GM12878 (cell line): ENCODE measurements around the gene GRK2. TPM values are rescaled to one million over a fixed set of nuclear protein-coding genes. Genes with fewer than 3 reads are reported as not detected.

Experiments used
- ATAC-seq: fragments of 200-7000 bp; cut with Tn5 transposase; 3 replicates; pipeline ENCODE4 v1.9.1; 2020; ENCODE audit warnings: mild to moderate bottlenecking, moderate library complexity
- BruUV-seq: library from RNA; stranded (reverse); fragments of 400-500 nt; replicated peaks from 2 replicates; lab custom pipeline; 2021; lab: Mats Ljungman, UMichigan
- CTCF ChIA-PET: fragments of 300-600 bp; sonication (Branson Sonifier 250); formaldehyde crosslinking; extraction: SDS; loops from one replicate; lab custom pipeline; 2021; ENCODE audit warnings: inconsistent platforms; lab: Yijun Ruan, JAX
- POLR2A ChIA-PET: fragments of 350-600 bp; formaldehyde crosslinking; extraction: SDS; loops from one replicate; lab custom pipeline; 2021; ENCODE audit warnings: inconsistent platforms; lab: Charles Lee
- RAD21 ChIA-PET: fragments of 300-600 bp; sonication (Branson Sonifier 250); formaldehyde crosslinking; loops from one replicate; lab custom pipeline; 2023; ENCODE audit warnings: antibody characterized with exemption; ENCODE audit not compliant: unreplicated experiment; lab: Charles Lee
- SMC1A ChIA-PET: fragments of 300-600 bp; sonication (Branson Sonifier 250); formaldehyde crosslinking; loops from one replicate; lab custom pipeline; 2023; ENCODE audit not compliant: unreplicated experiment, uncharacterized antibody; lab: Charles Lee
- DNase-seq: peaks from one replicate; pipeline ENCODE4 v3.0.0-alpha.2; 2011; ENCODE audit warnings: low read depth, low spot score
- FAIRE-seq: peaks from 3 replicates; lab custom pipeline; 2011; peaks lifted over from hg19 to GRCh38; lab: Jason Lieb, UNC
- H2AFZ ChIP-seq: 2 replicates; pipeline ENCODE4 v1.6.0; 2011; ENCODE audit warnings: low read depth, low read length, control low read depth; ENCODE audit not compliant: control insufficient read depth
- H3K27ac ChIP-seq: 2 replicates; pipeline ENCODE4 v1.5.1; 2011; ENCODE audit warnings: control low read depth; ENCODE audit not compliant: control insufficient read depth, insufficient read depth
- H3K27me3 ChIP-seq, 2 experiments: replicated peaks in 1 of 2; 2 replicates each; pipeline versions ENCODE4 v1.6.0 to v1.6.1; 2011; ENCODE audit warnings: low read length in 1 of 2; ENCODE audit not compliant: control insufficient read depth in 2 of 2, insufficient read depth in 2 of 2
- H3K36me3 ChIP-seq, 2 experiments: 2 replicates each; pipeline ENCODE4 v1.5.1; 2011; ENCODE audit warnings: low read length in 1 of 2; ENCODE audit not compliant: control insufficient read depth in 2 of 2, insufficient read depth in 2 of 2
- H3K4me1 ChIP-seq: 2 replicates; pipeline ENCODE4 v1.6.1; 2011; ENCODE audit warnings: mild to moderate bottlenecking, low read length, moderate library complexity, mixed read lengths; ENCODE audit not compliant: control insufficient read depth, insufficient read depth
- H3K4me2 ChIP-seq: 2 replicates; pipeline ENCODE4 v1.6.0; 2011; ENCODE audit warnings: control low read depth; ENCODE audit not compliant: control insufficient read depth, insufficient read depth
- H3K4me3 ChIP-seq: fragments of 200-600 bp; sonication (generic); 2 replicates; pipeline ENCODE4 v1.5.1; 2016
- H3K79me2 ChIP-seq: 2 replicates; pipeline ENCODE4 v1.6.0; 2011; ENCODE audit warnings: low read length; ENCODE audit not compliant: control insufficient read depth, insufficient read depth
- H3K9ac ChIP-seq: 2 replicates; pipeline ENCODE4 v1.8.0; 2011; ENCODE audit warnings: low read length, control low read depth, mixed read lengths; ENCODE audit not compliant: control insufficient read depth, insufficient read depth
- H3K9me3 ChIP-seq: replicated peaks from 3 replicates; pipeline ENCODE4 v1.5.1; 2011; ENCODE audit warnings: mild to moderate bottlenecking, low read length; ENCODE audit not compliant: control insufficient read depth, insufficient read depth
- H4K20me1 ChIP-seq: 2 replicates; pipeline ENCODE4 v1.6.0; 2011; ENCODE audit not compliant: control insufficient read depth, insufficient read depth
- CEBPB ChIP-seq, 2 experiments: fragments of 150-350 bp in 1 of 2; IDR thresholded peaks; 2 replicates each; pipeline ENCODE4 v1.6.1; 2012 to 2014; ENCODE audit warnings: low read depth in 2 of 2, low read length in 2 of 2, borderline replicate concordance in 1 of 2, inconsistent platforms in 1 of 2
- STAT3 ChIP-seq: IDR thresholded peaks from 2 replicates; pipeline ENCODE4 v1.6.1; 2011; ENCODE audit warnings: low read depth, low read length, improper control_type of control experiment
- ZBTB4 ChIP-seq: fragments of 450-650 bp; formaldehyde crosslinking; IDR thresholded peaks from 2 replicates; pipeline ENCODE4 v1.4.0; 2022; ENCODE audit warnings: mild to moderate bottlenecking, moderate library complexity
- WGBS: methylation state at CpG from one replicate; pipeline ENCODE4 v1.1.6; 2016; ENCODE audit warnings: low lambda C conversion rate; ENCODE audit not compliant: insufficient replicate concordance, insufficient coverage; ENCODE audit errors: missing lambda C conversion rate; 5-methylcytosine and 5-hydroxymethylcytosine counted together
- in situ Hi-C: fragments of 300-500 bp; cut with MboI; formaldehyde crosslinking; loops from 9 replicates; pipeline ENCODE4 v1.14.3; 2018; ENCODE audit warnings: mixed read lengths
- intact Hi-C: fragments of 100-400 bp; cut with micrococcal nuclease; formaldehyde crosslinking; loops from one replicate; pipeline ENCODE4 v1.14.2; 2022; ENCODE audit not compliant: unreplicated experiment
- polyA plus RNA-seq, 11 experiments: library from polyadenylated mRNA; depleted of rRNA in 4 of 11; unstranded in 6 of 11; stranded (reverse) in 5 of 11; fragments of >200 nt; fragmentation: Nextera tagmentation in 4 of 11; fragmentation: Illumina TruSeq in 1 of 11; extraction: Ambion mirVana in 4 of 11; extraction: Trizol in 1 of 11; gene quantifications; 1 replicate in 1 of 11; 2 replicates in 10 of 11; pipeline versions ENCODE4 v1.2.1 to v1.2.3, GENCODE V29; 2011 to 2016; ENCODE audit warnings: inconsistent platforms in 2 of 11, missing spikeins in 2 of 11, low read depth in 1 of 11
- total RNA-seq, 4 experiments: library from RNA; depleted of rRNA in 3 of 4; stranded (reverse); fragments of >200 nt in 3 of 4; fragmentation: Illumina TruSeq in 1 of 4; extraction: Trizol in 1 of 4; gene quantifications; 2 replicates each; pipeline versions ENCODE4 v1.2.1 to v1.2.3, GENCODE V29; 2013 to 2021
- TF ChIP-seq, protein P1 (sequence below): IDR thresholded peaks from 2 replicates; pipeline ENCODE4 v1.6.1; 2012; ENCODE audit warnings: low read depth, low read length, improper control_type of control experiment
- TF ChIP-seq, protein P2 (sequence below): fragments of 450-650 bp; IDR thresholded peaks from 2 replicates; pipeline ENCODE4 v1.6.1; 2017; ENCODE audit warnings: mild to moderate bottlenecking

GRK2 gene
- total and polyA plus RNA-seq, 10 of the 15 experiments (the other 5 are each of a cell fraction or from before 2014, with no cell fraction given): 1.0 to 160 (median 66.1) TPM

- ChIA-PET RAD21 (interaction anchor here (0.6 kb wide), 1 partner anchor 94 kb away, joined by 4 read pairs; no protein-coding TSS in a partner anchor), SMC1A (no interaction called here), CTCF (interaction anchor here (1.3 kb wide), 1 partner anchor 10 kb away, joined by 4 read pairs; no protein-coding TSS in a partner anchor), POLR2A (no interaction called here)
- H3K27me3 ChIP-seq: no peaks in the 10 kb centered on the region
- no peak overlapping the region for H3K9ac ChIP-seq
- no peak for DNase-seq
- TF ChIP-seq, protein P1, sequence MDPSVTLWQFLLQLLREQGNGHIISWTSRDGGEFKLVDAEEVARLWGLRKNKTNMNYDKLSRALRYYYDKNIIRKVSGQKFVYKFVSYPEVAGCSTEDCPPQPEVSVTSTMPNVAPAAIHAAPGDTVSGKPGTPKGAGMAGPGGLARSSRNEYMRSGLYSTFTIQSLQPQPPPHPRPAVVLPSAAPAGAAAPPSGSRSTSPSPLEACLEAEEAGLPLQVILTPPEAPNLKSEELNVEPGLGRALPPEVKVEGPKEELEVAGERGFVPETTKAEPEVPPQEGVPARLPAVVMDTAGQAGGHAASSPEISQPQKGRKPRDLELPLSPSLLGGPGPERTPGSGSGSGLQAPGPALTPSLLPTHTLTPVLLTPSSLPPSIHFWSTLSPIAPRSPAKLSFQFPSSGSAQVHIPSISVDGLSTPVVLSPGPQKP: no peak
- no peak for TF ChIP-seq STAT3
- TF ChIP-seq CEBPB (IDR thresholded peaks at IDR 0.05; ENCODE audit: borderline replicate concordance in 1 of 2, low read depth in 2 of 2, low read length in 2 of 2): no peak
- TF ChIP-seq, protein P2, sequence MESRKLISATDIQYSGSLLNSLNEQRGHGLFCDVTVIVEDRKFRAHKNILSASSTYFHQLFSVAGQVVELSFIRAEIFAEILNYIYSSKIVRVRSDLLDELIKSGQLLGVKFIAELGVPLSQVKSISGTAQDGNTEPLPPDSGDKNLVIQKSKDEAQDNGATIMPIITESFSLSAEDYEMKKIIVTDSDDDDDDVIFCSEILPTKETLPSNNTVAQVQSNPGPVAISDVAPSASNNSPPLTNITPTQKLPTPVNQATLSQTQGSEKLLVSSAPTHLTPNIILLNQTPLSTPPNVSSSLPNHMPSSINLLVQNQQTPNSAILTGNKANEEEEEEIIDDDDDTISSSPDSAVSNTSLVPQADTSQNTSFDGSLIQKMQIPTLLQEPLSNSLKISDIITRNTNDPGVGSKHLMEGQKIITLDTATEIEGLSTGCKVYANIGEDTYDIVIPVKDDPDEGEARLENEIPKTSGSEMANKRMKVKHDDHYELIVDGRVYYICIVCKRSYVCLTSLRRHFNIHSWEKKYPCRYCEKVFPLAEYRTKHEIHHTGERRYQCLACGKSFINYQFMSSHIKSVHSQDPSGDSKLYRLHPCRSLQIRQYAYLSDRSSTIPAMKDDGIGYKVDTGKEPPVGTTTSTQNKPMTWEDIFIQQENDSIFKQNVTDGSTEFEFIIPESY: no peak
- TF ChIP-seq ZBTB4: no peak
- H3K79me2 ChIP-seq: no peaks in the 10 kb centered on the region
- no peak for ATAC-seq
- H3K4me1 ChIP-seq: no peaks in the 10 kb centered on the region
- no peak for FAIRE-seq
- H2AFZ ChIP-seq: no peak overlapping the region
- 81% methylated on average over 19 of the region's 19 CpGs for WGBS
- H3K36me3 ChIP-seq: peaks cover 0 to 2% of the 10 kb centered on the region in 2 experiments; a peak in 2 of 4 replicates
- no peak overlapping the region for H3K4me3 ChIP-seq
- H3K27ac ChIP-seq: no peak overlapping the region
- in situ Hi-C loops (no loop called here), intact Hi-C loops (no loop called here)
- BruUV-seq: no TSS peak
- no peak overlapping the region for H3K4me2 ChIP-seq
- H4K20me1 ChIP-seq: no peaks in the 10 kb centered on the region
- no peaks in the 10 kb centered on the region for H3K9me3 ChIP-seq
These were observed 40.7 kb downstream of the GRK2 start for GRCh38 chr11:67306769-67307544.
